H9 (cell line): ENCODE data around the gene USP47. TPM values are rescaled to one million over a fixed set of nuclear protein-coding genes. Genes with fewer than 3 reads are reported as not detected.

ENCODE experiments used
- DNase-seq: peaks from one replicate; pipeline ENCODE4 v3.0.0-alpha.2; 2017
- H2AFZ ChIP-seq: one replicate; pipeline ENCODE4 v1.6.1; 2013; ENCODE audit warnings: mild to moderate bottlenecking, low read length, control low read depth, moderate library complexity
- H2AK5ac ChIP-seq: 2 replicates; pipeline ENCODE4 v1.6.1; 2013; ENCODE audit warnings: low read length, control low read depth, mixed read lengths; ENCODE audit not compliant: insufficient read length
- H2BK120ac ChIP-seq: one replicate; pipeline ENCODE4 v1.6.1; 2013; ENCODE audit warnings: low read depth, mild to moderate bottlenecking, low read length, control low read depth, inconsistent platforms; ENCODE audit not compliant: poor library complexity, severe bottlenecking
- H2BK12ac ChIP-seq: 2 replicates; pipeline ENCODE4 v1.6.1; 2013; ENCODE audit warnings: low read length, control low read depth, mixed read lengths, low read depth; ENCODE audit not compliant: insufficient read length
- H2BK15ac ChIP-seq: 2 replicates; pipeline ENCODE4 v1.6.1; 2013; ENCODE audit warnings: low read depth, low read length, control low read depth
- H2BK20ac ChIP-seq: one replicate; pipeline ENCODE4 v1.6.1; 2013; ENCODE audit warnings: low read depth, mild to moderate bottlenecking, low read length, control low read depth, inconsistent platforms; ENCODE audit not compliant: poor library complexity, severe bottlenecking
- H2BK5ac ChIP-seq: 2 replicates; pipeline ENCODE4 v1.6.1; 2013; ENCODE audit warnings: low read length, control low read depth, mixed read lengths; ENCODE audit not compliant: insufficient read length
- H3K14ac ChIP-seq: 2 replicates; pipeline ENCODE4 v1.6.1; 2013; ENCODE audit warnings: low read length, control low read depth; ENCODE audit not compliant: insufficient read depth
- H3K18ac ChIP-seq: 2 replicates; pipeline ENCODE4 v1.6.1; 2013; ENCODE audit warnings: low read depth, mild to moderate bottlenecking, mixed read lengths, low read length, control low read depth; ENCODE audit not compliant: insufficient read length
- H3K23ac ChIP-seq: 2 replicates; pipeline ENCODE4 v1.6.1; 2013; ENCODE audit warnings: low read length, control low read depth, mixed read lengths, low read depth; ENCODE audit not compliant: insufficient read length
- H3K23me2 ChIP-seq: 2 replicates; pipeline ENCODE4 v1.6.1; 2013; ENCODE audit warnings: low read depth, mild to moderate bottlenecking, mixed read lengths, low read length, control low read depth; ENCODE audit not compliant: insufficient read length, poor library complexity, severe bottlenecking
- H3K27ac ChIP-seq: 2 replicates; pipeline ENCODE4 v1.5.1; 2013; ENCODE audit warnings: low read length, control low read depth, mixed read lengths, low read depth; ENCODE audit not compliant: insufficient read length
- H3K27me3 ChIP-seq: 2 replicates; pipeline ENCODE4 v1.6.1; 2013; ENCODE audit warnings: low read length, control low read depth, inconsistent platforms; ENCODE audit not compliant: insufficient read depth
- H3K4ac ChIP-seq: 2 replicates; pipeline ENCODE4 v1.6.1; 2013; ENCODE audit warnings: low read depth, mild to moderate bottlenecking, control low read depth, inconsistent platforms, low read length, moderate library complexity
- H3K4me1 ChIP-seq: 2 replicates; pipeline ENCODE4 v1.6.1; 2013; ENCODE audit warnings: low read length, control low read depth, inconsistent platforms; ENCODE audit not compliant: insufficient read depth
- H3K4me2 ChIP-seq: 2 replicates; pipeline ENCODE4 v1.6.1; 2013; ENCODE audit warnings: low read length, control low read depth, mixed read lengths; ENCODE audit not compliant: insufficient read length, insufficient read depth
- H3K56ac ChIP-seq: 2 replicates; pipeline ENCODE4 v1.6.1; 2013; ENCODE audit warnings: low read depth, mild to moderate bottlenecking, mixed read lengths, low read length, control low read depth; ENCODE audit not compliant: insufficient read length
- H3K79me1 ChIP-seq: 2 replicates; pipeline ENCODE4 v1.6.1; 2013; ENCODE audit warnings: low read depth, mild to moderate bottlenecking, moderate library complexity, low read length, control low read depth, inconsistent platforms; ENCODE audit not compliant: insufficient read depth, poor library complexity, severe bottlenecking
- H3K79me2 ChIP-seq: 2 replicates; pipeline ENCODE4 v1.6.1; 2013; ENCODE audit warnings: low read length, control low read depth, inconsistent platforms; ENCODE audit not compliant: insufficient read depth
- H3K9ac ChIP-seq: 2 replicates; pipeline ENCODE4 v1.6.1; 2013; ENCODE audit warnings: low read length, control low read depth, mixed read lengths; ENCODE audit not compliant: insufficient read length; ENCODE audit errors: extremely low read depth
- H3K9me3 ChIP-seq: one replicate; pipeline ENCODE4 v1.6.1; 2013; ENCODE audit warnings: low read depth, low read length, inconsistent platforms; ENCODE audit not compliant: control insufficient read depth
- H3T11ph ChIP-seq: one replicate; pipeline ENCODE4 v1.6.1; 2013; ENCODE audit warnings: mild to moderate bottlenecking, low read length, control low read depth, inconsistent platforms
- H4K20me1 ChIP-seq: one replicate; pipeline ENCODE4 v1.6.1; 2013; ENCODE audit not compliant: control insufficient read depth, insufficient read length, insufficient read depth
- H4K5ac ChIP-seq: 2 replicates; pipeline ENCODE4 v1.6.1; 2013; ENCODE audit warnings: low read depth, mild to moderate bottlenecking, mixed read lengths, low read length, control low read depth; ENCODE audit not compliant: insufficient read length
- H4K8ac ChIP-seq: replicated peaks from 2 replicates; pipeline ENCODE4 v1.6.1; 2013; ENCODE audit warnings: low read length, control low read depth, mixed read lengths, low read depth; ENCODE audit not compliant: insufficient read length
- H4K91ac ChIP-seq: 2 replicates; pipeline ENCODE4 v1.6.1; 2013; ENCODE audit warnings: low read depth, mild to moderate bottlenecking, moderate library complexity, mixed read lengths, low read length, control low read depth; ENCODE audit not compliant: insufficient read length
- H3K27ac Mint-ChIP-seq, 3 experiments: 2 replicates in 2 of 3; 3 replicates in 1 of 3; pipeline ENCODE4 v1.8.0; 2020 to 2021; ENCODE audit warnings: mixed read lengths in 3 of 3, mild to moderate bottlenecking in 1 of 3, moderate library complexity in 1 of 3
- H3K27me3 Mint-ChIP-seq: 2 replicates; pipeline ENCODE4 v1.8.0; 2021; ENCODE audit warnings: low read depth, mild to moderate bottlenecking, moderate library complexity, mixed read lengths
- H3K36me3 Mint-ChIP-seq, 3 experiments: 2 replicates in 2 of 3; 3 replicates in 1 of 3; pipeline ENCODE4 v1.8.0; 2020 to 2021; ENCODE audit warnings: low read depth in 3 of 3, mixed read lengths in 3 of 3; ENCODE audit not compliant: insufficient read depth in 1 of 3
- H3K4me1 Mint-ChIP-seq, 2 experiments: 2 replicates each; pipeline ENCODE4 v1.8.0; 2020; ENCODE audit warnings: mixed read lengths in 2 of 2
- H3K4me3 Mint-ChIP-seq, 2 experiments: 2 replicates in 1 of 2; 3 replicates in 1 of 2; pipeline ENCODE4 v1.8.0; 2020 to 2021; ENCODE audit warnings: mild to moderate bottlenecking in 2 of 2, mixed read lengths in 2 of 2, moderate library complexity in 1 of 2
- H3K9me3 Mint-ChIP-seq, 2 experiments: 2 replicates in 1 of 2; 3 replicates in 1 of 2; pipeline ENCODE4 v1.8.0; 2020; ENCODE audit warnings: mild to moderate bottlenecking in 2 of 2, mixed read lengths in 2 of 2, moderate library complexity in 1 of 2
- WGBS: extraction: QIAGEN DNeasy Blood & Tissue Kit; methylation state at CpG from one replicate; pipeline ENCODE4 v1.1.7; 2013; ENCODE audit warnings: missing lambda C conversion rate, low lambda C conversion rate, mixed read lengths; ENCODE audit not compliant: insufficient read length; ENCODE audit errors: extremely low coverage; 5-methylcytosine and 5-hydroxymethylcytosine counted together
- total RNA-seq: library from RNA; stranded (reverse); gene quantifications from 2 replicates; pipeline ENCODE4 v1.2.1, GENCODE V29; 2021
- TF ChIP-seq, protein P1 (sequence below): fragments of 200-600 bp; sonication (generic); conservative IDR thresholded peaks from 3 replicates; pipeline ENCODE4 v1.8.0; 2021; ENCODE audit warnings: antibody characterized with exemption, mild to moderate bottlenecking

Gene USP47
- total RNA-seq, 1 experiment from 2014 or later = 26.7 TPM

DNA sequence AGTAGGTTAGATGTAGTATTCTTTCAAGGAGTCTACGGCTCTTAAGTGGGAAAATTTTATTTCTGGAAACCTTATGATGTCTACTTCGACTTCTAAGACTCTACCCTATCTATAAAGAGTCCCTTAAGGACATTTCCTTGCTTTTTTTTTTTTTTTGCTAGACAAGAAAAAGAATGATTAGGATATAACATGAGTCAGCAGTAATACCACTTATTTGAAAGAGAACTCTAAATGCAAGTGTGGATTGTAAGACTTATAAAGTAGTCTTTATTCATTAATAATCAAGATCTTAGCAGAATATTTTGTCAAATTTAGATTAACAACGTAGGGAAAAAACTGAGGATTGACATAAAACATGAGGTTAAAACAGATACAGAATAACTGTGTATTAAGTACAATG is 95.7 kb downstream of the USP47 start:
- H3K56ac ChIP-seq = no peak overlapping the region
- no peak overlapping the region for H3K4me2 ChIP-seq
- H3K23me2 ChIP-seq = no peaks in the 10 kb centered on the region
- peaks cover 6 to 9% of the 10 kb centered on the region in 2 experiments for H3K4me1 Mint-ChIP-seq
- no CpG with 5 or more reads among the region's 3 CpGs for WGBS
- H4K5ac ChIP-seq = no peak overlapping the region
- no peak overlapping the region for H3K18ac ChIP-seq
- no peak overlapping the region for H2BK20ac ChIP-seq
- no peak for DNase-seq
- H3K36me3 Mint-ChIP-seq = peaks cover 7 to 29% (median 28%) of the 10 kb centered on the region in 3 experiments; a peak in 6 of 7 replicates
- H2BK120ac ChIP-seq = no peak overlapping the region
- no peak overlapping the region for H4K8ac ChIP-seq
- H3K27ac Mint-ChIP-seq = no peak overlapping the region
- H2BK15ac ChIP-seq = no peak overlapping the region
- H3K27ac ChIP-seq = no peak overlapping the region
- H3T11ph ChIP-seq = no peak overlapping the region
- no peaks in the 10 kb centered on the region; the same call in 1 of the 2 replicates for H3K4me1 ChIP-seq
- H3K23ac ChIP-seq = no peak overlapping the region
- no peak overlapping the region for H4K91ac ChIP-seq
- H3K9me3 ChIP-seq = no peaks in the 10 kb centered on the region
- no peak overlapping the region for H3K9ac ChIP-seq
- no peak overlapping the region for H2AK5ac ChIP-seq
- H2BK5ac ChIP-seq = no peak overlapping the region
- H2BK12ac ChIP-seq = no peak overlapping the region
- no peak overlapping the region for H3K14ac ChIP-seq
- H3K27me3 Mint-ChIP-seq = no peaks in the 10 kb centered on the region
- no peaks in the 10 kb centered on the region for H3K27me3 ChIP-seq
- no peaks in the 10 kb centered on the region for H3K9me3 Mint-ChIP-seq
- H3K4me3 Mint-ChIP-seq = no peak overlapping the region
- H3K4ac ChIP-seq = no peak overlapping the region
- H4K20me1 ChIP-seq = no peaks in the 10 kb centered on the region
- H2AFZ ChIP-seq = no peak overlapping the region
- TF ChIP-seq, protein P1, sequence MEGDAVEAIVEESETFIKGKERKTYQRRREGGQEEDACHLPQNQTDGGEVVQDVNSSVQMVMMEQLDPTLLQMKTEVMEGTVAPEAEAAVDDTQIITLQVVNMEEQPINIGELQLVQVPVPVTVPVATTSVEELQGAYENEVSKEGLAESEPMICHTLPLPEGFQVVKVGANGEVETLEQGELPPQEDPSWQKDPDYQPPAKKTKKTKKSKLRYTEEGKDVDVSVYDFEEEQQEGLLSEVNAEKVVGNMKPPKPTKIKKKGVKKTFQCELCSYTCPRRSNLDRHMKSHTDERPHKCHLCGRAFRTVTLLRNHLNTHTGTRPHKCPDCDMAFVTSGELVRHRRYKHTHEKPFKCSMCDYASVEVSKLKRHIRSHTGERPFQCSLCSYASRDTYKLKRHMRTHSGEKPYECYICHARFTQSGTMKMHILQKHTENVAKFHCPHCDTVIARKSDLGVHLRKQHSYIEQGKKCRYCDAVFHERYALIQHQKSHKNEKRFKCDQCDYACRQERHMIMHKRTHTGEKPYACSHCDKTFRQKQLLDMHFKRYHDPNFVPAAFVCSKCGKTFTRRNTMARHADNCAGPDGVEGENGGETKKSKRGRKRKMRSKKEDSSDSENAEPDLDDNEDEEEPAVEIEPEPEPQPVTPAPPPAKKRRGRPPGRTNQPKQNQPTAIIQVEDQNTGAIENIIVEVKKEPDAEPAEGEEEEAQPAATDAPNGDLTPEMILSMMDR = no peak
- no peaks in the 10 kb centered on the region for H3K79me2 ChIP-seq
- H3K79me1 ChIP-seq = no peaks in the 10 kb centered on the region
